ENCODE results near the gene PSMB7. TPM values are rescaled to one million over a fixed set of nuclear protein-coding genes. Genes with fewer than 3 reads are reported as not detected.

Gene PSMB7
- total RNA-seq, 3 donors from 2014 or later, result 157 to 206 (median 162) TPM

GRCh38 chr9:124364141-124364540 lies 51.1 kb downstream of the PSMB7 start:
- no peak for DNase-seq (ENCODE audit: low spot score in 2 of 2)
- no peaks in the 10 kb centered on the region for H3K36me3 ChIP-seq
- TF ChIP-seq POLR2A (IDR thresholded peaks at IDR 0.05) (no peak), POLR2AphosphoS5 (IDR thresholded peaks at IDR 0.05) (no peak)
- TF ChIP-seq, protein P1, sequence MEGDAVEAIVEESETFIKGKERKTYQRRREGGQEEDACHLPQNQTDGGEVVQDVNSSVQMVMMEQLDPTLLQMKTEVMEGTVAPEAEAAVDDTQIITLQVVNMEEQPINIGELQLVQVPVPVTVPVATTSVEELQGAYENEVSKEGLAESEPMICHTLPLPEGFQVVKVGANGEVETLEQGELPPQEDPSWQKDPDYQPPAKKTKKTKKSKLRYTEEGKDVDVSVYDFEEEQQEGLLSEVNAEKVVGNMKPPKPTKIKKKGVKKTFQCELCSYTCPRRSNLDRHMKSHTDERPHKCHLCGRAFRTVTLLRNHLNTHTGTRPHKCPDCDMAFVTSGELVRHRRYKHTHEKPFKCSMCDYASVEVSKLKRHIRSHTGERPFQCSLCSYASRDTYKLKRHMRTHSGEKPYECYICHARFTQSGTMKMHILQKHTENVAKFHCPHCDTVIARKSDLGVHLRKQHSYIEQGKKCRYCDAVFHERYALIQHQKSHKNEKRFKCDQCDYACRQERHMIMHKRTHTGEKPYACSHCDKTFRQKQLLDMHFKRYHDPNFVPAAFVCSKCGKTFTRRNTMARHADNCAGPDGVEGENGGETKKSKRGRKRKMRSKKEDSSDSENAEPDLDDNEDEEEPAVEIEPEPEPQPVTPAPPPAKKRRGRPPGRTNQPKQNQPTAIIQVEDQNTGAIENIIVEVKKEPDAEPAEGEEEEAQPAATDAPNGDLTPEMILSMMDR (IDR thresholded peaks at IDR 0.05), result no peak
- no peak overlapping the region for H3K27ac ChIP-seq
- intact Hi-C loops (cut with DNase I; ENCODE audit: low total_unique reads), result no loop called here
- H3K4me1 ChIP-seq, result no peaks in the 10 kb centered on the region
- no peaks in the 10 kb centered on the region for H3K27me3 ChIP-seq
- H3K4me3 ChIP-seq, result no peak overlapping the region
- H3K9me3 ChIP-seq, result no peaks in the 10 kb centered on the region

GRCh38 chr9:124363326-124364096 lies 51.7 kb downstream of the PSMB7 start:
- no peak overlapping the region for H3K4me3 ChIP-seq
- DNase-seq (ENCODE audit: low spot score in 2 of 2), result no peak
- H3K36me3 ChIP-seq, result no peaks in the 10 kb centered on the region
- intact Hi-C loops (cut with DNase I; ENCODE audit: low total_unique reads), result no loop called here
- no peaks in the 10 kb centered on the region for H3K4me1 ChIP-seq
- H3K9me3 ChIP-seq, result no peaks in the 10 kb centered on the region
- no peaks in the 10 kb centered on the region for H3K27me3 ChIP-seq
- TF ChIP-seq, protein P1 (IDR thresholded peaks at IDR 0.05), result no peak
- H3K27ac ChIP-seq, result no peak overlapping the region

GRCh38 chr9:124361128-124361527 lies 54.1 kb downstream of the PSMB7 start:
- no peak for DNase-seq (ENCODE audit: low spot score in 2 of 2)
- Histone ChIP-seq H3K27me3 (no peaks in the 10 kb centered on the region), H3K4me3 (no peak overlapping the region), H3K4me1 (no peaks in the 10 kb centered on the region), H3K9me3 (no peaks in the 10 kb centered on the region), H3K27ac (no peak overlapping the region), H3K36me3 (no peaks in the 10 kb centered on the region)
- no peak for TF ChIP-seq POLR2A (IDR thresholded peaks at IDR 0.05)
- TF ChIP-seq, protein P1 (IDR thresholded peaks at IDR 0.05), result no peak
- no peak for TF ChIP-seq POLR2AphosphoS5 (IDR thresholded peaks at IDR 0.05)
- intact Hi-C loops (cut with DNase I; ENCODE audit: low total_unique reads), result no loop called here

DNA sequence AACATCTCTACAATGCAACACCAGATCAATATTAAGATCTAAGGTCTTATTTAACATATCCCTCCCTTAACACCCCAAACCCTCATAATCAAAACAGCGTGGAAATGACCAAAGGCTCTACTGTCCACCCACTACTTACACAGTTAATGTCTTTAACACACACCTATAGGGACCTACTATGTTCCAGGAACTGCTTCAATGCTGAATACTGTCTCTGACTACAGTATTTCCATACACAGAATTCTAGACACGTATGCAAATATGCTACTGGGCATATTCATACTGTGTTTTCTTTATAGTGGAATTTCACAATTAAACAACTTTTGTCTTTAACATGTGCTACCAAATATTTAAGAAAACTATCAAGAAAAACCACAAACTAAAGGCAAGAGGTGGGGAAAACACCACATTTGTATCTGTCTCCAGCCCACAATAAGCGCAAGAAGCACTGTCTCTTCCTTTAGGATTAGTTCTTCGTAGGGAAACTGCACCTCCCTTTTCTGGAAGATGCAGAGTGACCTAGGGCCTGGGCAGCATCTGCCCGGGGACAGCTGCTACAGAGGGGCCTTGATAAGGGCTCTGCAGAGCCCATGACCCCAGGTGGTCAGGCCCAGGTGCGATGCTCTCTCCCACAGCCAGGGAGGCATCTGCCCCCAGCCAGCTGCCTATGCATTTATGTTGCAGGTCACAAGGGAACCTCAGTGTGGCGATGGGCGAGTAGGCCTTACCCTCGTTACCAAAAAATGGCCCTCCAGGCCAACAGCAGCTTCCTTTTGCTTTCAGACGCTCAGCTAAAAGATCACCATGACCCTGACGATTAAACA lies 55.2 kb downstream of the PSMB7 start:
- Histone ChIP-seq H3K4me1 (no peaks in the 10 kb centered on the region), H3K36me3 (no peaks in the 10 kb centered on the region), H3K9me3 (no peaks in the 10 kb centered on the region), H3K27me3 (no peaks in the 10 kb centered on the region), H3K27ac (no peak overlapping the region), H3K4me3 (no peak overlapping the region)
- no peak for DNase-seq (ENCODE audit: low spot score in 2 of 2)
- no peak for TF ChIP-seq POLR2A (IDR thresholded peaks at IDR 0.05)
- TF ChIP-seq, protein P1 (IDR thresholded peaks at IDR 0.05), result no peak
- TF ChIP-seq POLR2AphosphoS5 (IDR thresholded peaks at IDR 0.05), result no peak
- intact Hi-C loops (cut with DNase I; ENCODE audit: low total_unique reads), result no loop called here

- intact Hi-C loops (cut with DNase I; ENCODE audit: low total_unique reads), result no loop called here
- no peaks in the 10 kb centered on the region for H3K36me3 ChIP-seq
- DNase-seq (ENCODE audit: low spot score in 2 of 2), result no peak
These were observed 55.8 kb downstream of the PSMB7 start for GRCh38 chr9:124359426-124359825.

More at GRCh38 chr9:124359426-124359825, 55.8 kb downstream of the PSMB7 start:
- Histone ChIP-seq H3K9me3 (no peaks in the 10 kb centered on the region), H3K4me1 (no peaks in the 10 kb centered on the region), H3K27ac (no peak overlapping the region), H3K4me3 (no peak overlapping the region), H3K27me3 (no peaks in the 10 kb centered on the region)
- no peak for TF ChIP-seq POLR2AphosphoS5 (IDR thresholded peaks at IDR 0.05)
- no peak for TF ChIP-seq POLR2A (IDR thresholded peaks at IDR 0.05)
- TF ChIP-seq, protein P1 (IDR thresholded peaks at IDR 0.05), result no peak
